ENCODE data around the gene OLFM1.

Gene OLFM1

GRCh38 chr9:135090081-135090480, 2.6 kb downstream of the OLFM1 start:
- DNase-seq (ENCODE audit: low read depth in 2 of 2): no peak

DNA sequence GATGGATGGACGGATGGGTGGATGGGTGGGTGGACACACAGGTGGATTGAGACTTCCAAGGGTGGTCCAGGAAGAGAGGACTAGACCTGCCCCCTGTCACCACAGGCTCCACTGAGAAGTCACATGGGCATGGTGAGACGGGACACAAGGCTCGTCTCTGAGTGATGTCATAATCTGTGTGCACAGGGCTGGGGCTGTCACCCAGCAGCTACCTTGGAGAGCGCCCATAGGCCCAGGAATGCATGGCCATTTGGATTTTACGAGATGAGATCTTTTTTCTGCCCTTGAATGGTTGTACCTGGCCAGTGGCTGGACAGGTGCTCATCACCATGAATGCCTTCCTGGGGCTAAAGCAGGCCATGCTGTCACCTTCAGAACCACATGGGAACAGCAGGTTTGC, 3.1 kb downstream of the OLFM1 start:
- DNase-seq (ENCODE audit: low read depth in 2 of 2): no peak

GRCh38 chr9:135091545-135091944, 4.1 kb downstream of the OLFM1 start:
- DNase-seq (ENCODE audit: low read depth in 2 of 2): no peak

DNA sequence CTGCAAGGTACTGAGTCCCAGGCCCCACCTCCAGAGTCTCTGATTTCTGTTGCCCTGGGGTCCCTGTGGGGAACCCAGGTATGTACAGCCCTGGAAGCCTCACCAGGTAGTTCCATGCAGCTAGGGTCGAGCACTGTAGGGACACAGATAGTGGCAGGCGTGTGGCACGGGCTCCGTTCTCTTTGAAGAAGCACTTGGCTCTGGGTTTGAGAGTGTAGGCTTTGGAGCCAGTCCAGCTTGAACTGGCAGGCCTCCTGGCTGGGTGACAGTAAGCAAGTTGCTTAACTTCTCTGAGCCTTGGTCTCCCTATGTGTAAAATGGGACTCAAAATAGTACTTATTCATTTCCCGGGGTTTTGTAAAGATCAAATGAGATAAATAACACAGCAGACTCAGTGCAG, 5.6 kb downstream of the OLFM1 start:
- no peak for DNase-seq (ENCODE audit: low read depth in 2 of 2)

- DNase-seq (ENCODE audit: low read depth in 2 of 2): no peak
Observed at GRCh38 chr9:135093911-135094584, 6.6 kb downstream of the OLFM1 start.

DNA sequence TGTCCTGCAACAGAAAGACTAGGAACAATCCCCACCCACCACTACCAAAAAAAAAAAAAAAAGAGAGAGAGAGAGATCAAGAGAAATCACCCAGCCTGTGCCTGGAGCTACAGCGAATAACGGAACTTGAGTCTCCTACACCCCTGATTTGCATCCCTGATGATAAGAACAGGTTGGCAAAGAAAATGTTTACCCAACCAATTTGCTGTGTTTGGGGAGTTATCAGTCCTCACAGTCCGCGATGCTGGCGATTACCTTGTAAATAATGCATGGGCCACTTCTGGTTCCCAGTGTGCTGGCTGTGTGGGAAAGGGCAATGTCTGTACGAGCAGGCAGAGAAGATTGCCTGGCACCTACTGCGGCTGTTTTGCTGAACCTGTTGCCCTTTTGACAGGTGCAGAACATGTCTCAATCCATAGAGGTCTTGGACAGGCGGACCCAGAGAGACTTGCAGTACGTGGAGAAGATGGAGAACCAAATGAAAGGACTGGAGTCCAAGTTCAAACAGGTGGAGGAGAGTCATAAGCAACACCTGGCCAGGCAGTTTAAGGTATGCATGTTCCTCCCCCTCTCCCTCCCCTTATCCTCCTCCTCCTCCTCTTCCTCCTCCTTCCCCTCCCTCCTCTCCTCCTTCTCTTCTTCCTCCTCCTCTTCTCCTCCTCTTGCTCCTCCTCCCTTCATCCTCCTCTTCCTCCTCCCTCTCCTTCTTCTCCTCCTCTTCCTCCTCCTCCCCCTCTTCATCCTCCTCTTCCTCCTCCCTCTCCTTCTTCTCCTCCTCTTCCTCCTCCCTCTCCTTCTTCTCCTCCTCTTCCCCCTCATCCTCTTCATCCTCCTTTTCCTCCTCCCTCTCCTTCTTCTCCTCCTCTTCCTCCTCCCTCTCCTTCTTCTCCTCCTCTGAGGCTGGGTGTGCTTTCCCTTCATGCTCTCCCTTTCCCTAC, 8.3 kb downstream of the OLFM1 start:
- no peak for DNase-seq (ENCODE audit: low read depth in 2 of 2)

- no peak for DNase-seq (ENCODE audit: low read depth in 2 of 2)
Observed at GRCh38 chr9:135096408-135096895, 9.0 kb downstream of the OLFM1 start.

GRCh38 chr9:135098400-135099105, 11.1 kb downstream of the OLFM1 start:
- DNase-seq (ENCODE audit: low read depth in 2 of 2): no peak

- DNase-seq (ENCODE audit: low read depth in 2 of 2): no peak
Observed at GRCh38 chr9:135099574-135099973, 12.1 kb downstream of the OLFM1 start.

DNA sequence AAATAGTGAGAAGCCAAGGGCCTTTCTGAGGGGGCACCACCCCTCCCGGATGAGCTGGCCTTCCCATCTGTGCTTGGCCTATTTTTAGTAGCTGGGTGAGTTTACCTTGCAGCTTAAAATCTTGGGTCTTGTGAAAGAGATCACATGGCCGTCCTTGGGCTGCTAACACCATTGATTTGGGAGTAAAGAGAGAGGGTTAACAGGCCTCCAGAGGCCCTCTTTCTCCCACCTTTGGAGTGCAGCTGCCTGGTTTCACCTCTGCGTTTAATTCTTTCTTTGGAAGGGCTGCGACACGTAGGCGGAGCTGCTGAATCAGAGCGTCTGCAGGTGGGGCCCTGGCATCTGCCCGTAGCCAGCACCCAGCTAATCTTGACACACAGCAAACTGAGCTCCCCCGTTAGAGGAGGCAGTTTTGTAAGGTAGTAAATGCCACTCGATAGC, 12.8 kb downstream of the OLFM1 start:
- no peak for DNase-seq (ENCODE audit: low read depth in 2 of 2)

- DNase-seq (ENCODE audit: low read depth in 2 of 2): no peak
Observed at GRCh38 chr9:135100725-135101410, 13.4 kb downstream of the OLFM1 start.

DNA sequence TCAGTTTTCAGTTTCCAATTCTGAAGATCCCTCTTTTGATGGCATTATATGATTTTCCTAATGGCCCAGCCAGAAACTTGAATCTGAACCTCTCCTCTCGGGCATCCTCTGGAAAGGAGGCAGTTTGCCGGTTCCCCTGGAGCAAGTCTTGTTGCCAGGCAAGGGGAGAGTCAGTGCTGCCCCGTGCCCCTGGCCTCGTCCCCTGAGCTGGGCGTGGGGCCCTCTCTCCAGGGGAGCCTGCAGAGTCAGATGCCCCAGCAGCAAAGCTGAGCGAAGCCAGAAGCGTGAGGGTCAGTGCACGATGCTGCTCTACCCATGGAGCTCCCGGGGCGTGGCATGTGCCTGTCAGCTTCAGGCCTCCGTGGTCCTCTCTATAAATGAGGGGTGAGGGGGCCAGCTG, 14.0 kb downstream of the OLFM1 start:
- DNase-seq (ENCODE audit: low read depth in 2 of 2): no peak

DNA sequence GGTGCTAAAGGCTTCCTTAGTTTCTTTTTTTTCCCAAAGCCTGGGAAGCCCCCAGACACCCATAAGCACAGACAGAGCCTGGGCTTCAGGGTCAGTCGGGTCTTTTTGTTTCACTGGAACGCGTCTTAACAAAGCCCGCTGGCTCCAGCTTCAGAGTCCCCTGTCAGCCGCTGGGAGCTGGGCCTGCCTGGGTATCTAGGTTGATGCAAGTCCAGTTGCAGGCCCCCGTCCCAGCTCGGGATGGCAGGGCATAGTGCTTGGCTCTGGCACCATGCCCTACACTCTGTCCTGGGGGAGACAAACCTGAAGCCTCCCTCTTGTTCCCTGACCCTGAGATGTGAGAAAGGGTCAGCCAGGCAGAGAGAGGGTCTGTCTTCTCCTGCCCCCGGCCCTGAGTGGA, 14.5 kb downstream of the OLFM1 start:
- no peak for DNase-seq (ENCODE audit: low read depth in 2 of 2)

- DNase-seq (ENCODE audit: low read depth in 2 of 2): no peak
Observed at GRCh38 chr9:135102331-135102730, 14.9 kb downstream of the OLFM1 start.

GRCh38 chr9:135103001-135103446, 15.6 kb downstream of the OLFM1 start:
- no peak for DNase-seq (ENCODE audit: low read depth in 2 of 2)

GRCh38 chr9:135103931-135104639, 16.6 kb downstream of the OLFM1 start:
- DNase-seq (ENCODE audit: low read depth in 2 of 2): no peak

- DNase-seq (ENCODE audit: low read depth in 2 of 2): no peak
Observed at GRCh38 chr9:135104761-135105160, 17.3 kb downstream of the OLFM1 start.

DNA sequence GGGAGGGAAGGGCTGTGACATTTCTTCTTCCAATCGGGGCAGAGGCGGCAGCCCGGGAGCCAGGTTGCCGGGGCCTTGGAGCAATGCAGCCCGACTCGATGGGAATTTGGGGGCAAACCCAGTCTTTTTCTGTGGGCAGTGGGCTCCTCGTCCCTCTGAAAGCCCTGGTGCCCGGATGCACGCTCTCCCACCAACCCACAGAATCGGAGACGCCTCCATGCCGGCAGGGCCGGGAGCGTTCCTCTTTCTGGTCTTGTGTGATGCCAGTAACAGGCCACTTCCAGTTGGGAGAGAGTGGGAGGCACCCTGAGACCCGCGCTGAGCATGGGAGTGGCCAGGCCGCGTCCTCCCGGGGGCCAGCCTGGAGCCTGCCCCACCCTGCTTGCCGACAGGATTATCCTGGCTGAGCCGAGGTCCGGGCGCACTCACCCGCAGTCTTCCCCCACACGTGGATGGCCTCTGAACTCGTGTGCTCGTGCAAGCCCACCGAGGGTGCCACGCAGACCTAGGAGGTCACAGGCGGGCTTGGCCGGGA, 17.8 kb downstream of the OLFM1 start:
- no peak for DNase-seq (ENCODE audit: low read depth in 2 of 2)

DNA sequence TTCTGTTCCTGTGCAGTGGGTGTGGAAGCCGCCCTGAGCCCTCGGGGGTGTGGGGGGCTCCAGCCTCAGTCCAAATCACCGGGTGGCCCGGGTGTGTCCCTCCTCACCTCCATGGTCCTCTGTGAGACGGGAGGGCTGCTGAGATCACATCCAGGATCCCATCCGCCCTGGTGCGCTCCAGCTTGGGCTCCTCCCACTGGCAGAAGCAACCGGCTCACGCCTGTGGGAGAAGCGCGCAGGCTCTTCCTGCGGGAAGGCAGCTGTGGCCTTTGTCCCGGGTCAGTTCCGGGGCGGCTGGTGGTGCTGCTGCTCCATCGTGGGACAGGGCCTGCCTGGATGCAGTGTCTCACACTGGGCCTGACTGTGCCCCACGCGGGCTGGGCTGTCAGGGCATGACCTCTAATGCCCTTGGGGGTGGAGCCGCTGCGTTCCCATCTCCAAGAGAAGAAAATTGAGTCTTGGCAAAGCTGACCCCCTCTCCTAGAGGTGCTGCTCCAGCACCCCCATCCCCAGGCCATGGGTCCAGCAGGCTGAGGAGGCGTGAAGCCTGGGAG, 18.5 kb downstream of the OLFM1 start:
- DNase-seq (ENCODE audit: low read depth in 2 of 2): no peak

- DNase-seq (ENCODE audit: low read depth in 2 of 2): no peak
Observed at GRCh38 chr9:135106551-135107270, 19.2 kb downstream of the OLFM1 start.

All from stimulated activated CD8-positive, alpha-beta memory T cell treated with anti-CD3 and anti-CD28 coated beads, Interleukin-7, amount 100 ng/mL, for 1 hour (primary cell).